MM.1S (cell line): ENCODE results near the gene AGPAT2.

Experiments
- DNase-seq: peaks from one replicate; pipeline ENCODE4 v3.0.0-alpha.2; 2015
- H2AFZ ChIP-seq: fragments of 300-600 bp; sonication (generic); 2 replicates; pipeline ENCODE4 v1.6.0; 2016; ENCODE audit warnings: antibody characterized with exemption, low read length
- H3F3A ChIP-seq: fragments of 300-600 bp; sonication (generic); 2 replicates; pipeline ENCODE4 v1.6.1; 2016; ENCODE audit warnings: mild to moderate bottlenecking, antibody characterized with exemption, low read length, moderate library complexity, mixed read lengths; ENCODE audit not compliant: insufficient read depth
- H3K27ac ChIP-seq: fragments of 300-600 bp; sonication (generic); 2 replicates; pipeline ENCODE4 v1.5.1; 2016; ENCODE audit warnings: mild to moderate bottlenecking, low read length
- H3K27me3 ChIP-seq: fragments of 300-600 bp; sonication (generic); replicated peaks from 2 replicates; pipeline ENCODE4 v1.6.0; 2016; ENCODE audit warnings: low read length; ENCODE audit not compliant: insufficient read depth
- H3K36me3 ChIP-seq: fragments of 300-600 bp; sonication (generic); replicated peaks from 2 replicates; pipeline ENCODE4 v1.6.1; 2016; ENCODE audit warnings: mild to moderate bottlenecking, low read length, mixed read lengths; ENCODE audit not compliant: insufficient read depth
- H3K4me1 ChIP-seq: fragments of 300-600 bp; sonication (generic); 2 replicates; pipeline ENCODE4 v1.6.1; 2016; ENCODE audit warnings: low read length, mixed read lengths
- H3K4me2 ChIP-seq: fragments of 300-600 bp; sonication (generic); 2 replicates; pipeline ENCODE4 v1.6.0; 2016; ENCODE audit warnings: low read depth, low read length
- H3K4me3 ChIP-seq: fragments of 300-600 bp; sonication (generic); 2 replicates; pipeline ENCODE4 v1.5.1; 2016; ENCODE audit warnings: low read length, mixed read lengths
- H3K79me2 ChIP-seq: fragments of 300-600 bp; sonication (generic); 2 replicates; pipeline ENCODE4 v1.6.1; 2016; ENCODE audit warnings: mixed run types, low read length, mixed read lengths
- H3K9ac ChIP-seq: fragments of 300-600 bp; sonication (generic); 2 replicates; pipeline ENCODE4 v1.6.1; 2016; ENCODE audit warnings: low read length, mixed read lengths
- H3K9me2 ChIP-seq: fragments of 300-600 bp; sonication (generic); replicated peaks from 2 replicates; pipeline ENCODE4 v1.6.1; 2016; ENCODE audit warnings: mild to moderate bottlenecking, low read length, mixed read lengths; ENCODE audit not compliant: insufficient read depth
- H3K9me3 ChIP-seq: fragments of 300-600 bp; sonication (generic); replicated peaks from 2 replicates; pipeline ENCODE4 v1.6.1; 2016; ENCODE audit warnings: mild to moderate bottlenecking, low read length, mixed read lengths; ENCODE audit not compliant: insufficient read depth
- H4K20me1 ChIP-seq: fragments of 300-600 bp; sonication (generic); 2 replicates; pipeline ENCODE4 v1.6.1; 2016; ENCODE audit warnings: mild to moderate bottlenecking, low read length, moderate library complexity, mixed read lengths; ENCODE audit not compliant: insufficient read depth
- CTCF ChIP-seq: fragments of 300-600 bp; sonication (generic); IDR thresholded peaks from 2 replicates; pipeline ENCODE4 v1.5.1; 2016; ENCODE audit warnings: antibody characterized with exemption, low read length, mixed read lengths
- EZH2 ChIP-seq: fragments of 300-600 bp; sonication (generic); optimal IDR thresholded peaks from 2 replicates; pipeline ENCODE3; 2017; ENCODE audit warnings: low read depth, mild to moderate bottlenecking, antibody characterized with exemption, low read length, mixed read lengths
- EZH2phosphoT487 ChIP-seq: fragments of 300-600 bp; sonication (generic); IDR thresholded peaks from 2 replicates; pipeline ENCODE4 v1.6.1; 2018; ENCODE audit warnings: antibody characterized with exemption, low read length

Gene AGPAT2

DNA sequence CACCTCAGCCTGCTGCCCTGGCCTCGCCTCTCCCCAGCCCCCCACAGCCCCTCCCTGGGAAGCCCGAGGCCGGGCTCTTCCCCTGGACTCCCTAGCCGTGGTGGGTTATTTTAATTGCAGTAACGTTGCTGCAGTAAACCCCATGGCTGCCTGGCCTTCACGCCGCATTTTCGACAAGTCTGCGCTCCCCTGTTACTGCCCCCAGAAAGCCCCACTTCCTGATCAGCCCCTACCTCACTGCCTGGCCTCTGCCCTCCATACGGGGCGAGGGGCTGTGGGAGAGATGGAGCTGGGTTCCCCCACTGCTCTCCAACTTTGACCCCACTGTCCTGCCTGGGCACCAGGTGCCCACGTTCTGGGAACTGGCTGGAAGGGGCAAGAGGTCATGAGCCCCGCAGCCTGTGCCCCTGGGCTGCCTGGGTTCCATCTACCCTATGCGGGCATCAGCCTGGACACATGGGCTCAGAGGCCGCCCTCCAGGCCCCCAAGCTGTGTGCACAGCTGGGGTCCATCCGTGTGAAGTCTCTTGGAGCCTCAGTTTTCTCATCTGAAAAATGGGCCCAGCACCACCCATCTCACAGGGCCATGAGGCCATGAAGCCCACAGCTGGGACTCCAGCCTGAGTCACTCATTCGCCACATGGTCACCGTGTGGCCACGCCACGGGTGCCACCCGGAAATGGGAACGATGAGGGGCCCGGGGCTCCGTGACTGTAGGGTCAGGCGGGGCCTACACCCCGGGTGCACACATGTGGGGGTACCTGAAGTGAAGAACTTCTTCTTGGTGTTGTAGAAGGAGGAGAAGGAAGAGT is 13.1 kb downstream of the AGPAT2 start:
- Histone ChIP-seq H3K36me3 (no peaks in the 10 kb centered on the region), H3K4me3 (no peak overlapping the region), H3K27ac (no peak overlapping the region), H3F3A (no peaks in the 10 kb centered on the region), H3K9ac (no peak overlapping the region), H4K20me1 (no peaks in the 10 kb centered on the region), H3K27me3 (peaks cover 94% of the 10 kb centered on the region), H3K9me3 (no peaks in the 10 kb centered on the region), H3K9me2 (no peaks in the 10 kb centered on the region), H3K4me2 (no peak overlapping the region), H3K79me2 (no peaks in the 10 kb centered on the region), H2AFZ (no peak overlapping the region), H3K4me1 (no peaks in the 10 kb centered on the region)
- DNase-seq, result no peak
- no peak for TF ChIP-seq EZH2
- no peak for TF ChIP-seq EZH2phosphoT487
- no peak for TF ChIP-seq CTCF

GRCh38 chr9:136673088-136673974 is 13.9 kb downstream of the AGPAT2 start:
- TF ChIP-seq CTCF (no peak), EZH2phosphoT487 (no peak), EZH2 (no peak)
- no peaks in the 10 kb centered on the region for H3K9me3 ChIP-seq
- H4K20me1 ChIP-seq, result no peaks in the 10 kb centered on the region
- H3K36me3 ChIP-seq, result no peaks in the 10 kb centered on the region
- H3K4me1 ChIP-seq, result no peaks in the 10 kb centered on the region
- H2AFZ ChIP-seq, result no peak overlapping the region
- no peak for DNase-seq
- H3K9me2 ChIP-seq, result no peaks in the 10 kb centered on the region
- H3K9ac ChIP-seq, result no peak overlapping the region
- peaks cover 94% of the 10 kb centered on the region for H3K27me3 ChIP-seq
- no peak overlapping the region for H3K4me2 ChIP-seq
- H3K4me3 ChIP-seq, result no peak overlapping the region
- H3F3A ChIP-seq, result no peaks in the 10 kb centered on the region
- H3K27ac ChIP-seq, result no peak overlapping the region
- H3K79me2 ChIP-seq, result no peaks in the 10 kb centered on the region

- DNase-seq, result no peak
- no peaks in the 10 kb centered on the region for H4K20me1 ChIP-seq
- H3K9me3 ChIP-seq, result no peaks in the 10 kb centered on the region
- no peak overlapping the region for H3K27ac ChIP-seq
- no peak for TF ChIP-seq EZH2phosphoT487
- peaks cover 94% of the 10 kb centered on the region for H3K27me3 ChIP-seq
- no peaks in the 10 kb centered on the region for H3K4me1 ChIP-seq
- no peak overlapping the region for H3K4me2 ChIP-seq
- no peak overlapping the region for H2AFZ ChIP-seq
- H3K4me3 ChIP-seq, result no peak overlapping the region
- no peak overlapping the region for H3K9ac ChIP-seq
- no peaks in the 10 kb centered on the region for H3K36me3 ChIP-seq
- no peaks in the 10 kb centered on the region for H3K9me2 ChIP-seq
- no peaks in the 10 kb centered on the region for H3F3A ChIP-seq
- H3K79me2 ChIP-seq, result no peaks in the 10 kb centered on the region
These were observed 14.7 kb downstream of the AGPAT2 start for GRCh38 chr9:136672431-136673087.
